IMR-90 (cell line): ENCODE measurements around the gene EML6. TPM values are rescaled to one million over a fixed set of nuclear protein-coding genes. Genes with fewer than 3 reads are reported as not detected.

Experiments
- ATAC-seq: fragments of 200-7000 bp; cut with Tn5 transposase; 2 replicates; pipeline ENCODE4 v1.9.1; 2020; ENCODE audit warnings: low read depth, mild to moderate bottlenecking, moderate library complexity
- BruUV-seq: library from RNA; stranded (reverse); fragments of 400-500 nt; replicated peaks from 2 replicates; lab custom pipeline; 2021; lab: Mats Ljungman, UMichigan
- CTCF ChIA-PET: fragments of 300-600 bp; formaldehyde crosslinking; extraction: SDS; loops from one replicate; lab custom pipeline; 2021; ENCODE audit warnings: antibody characterized with exemption; lab: Yijun Ruan, JAX
- POLR2A ChIA-PET: fragments of 300-600 bp; sonication (Branson Sonifier 250); formaldehyde crosslinking; loops from one replicate; lab custom pipeline; 2022; ENCODE audit warnings: antibody characterized with exemption; ENCODE audit not compliant: unreplicated experiment; lab: Charles Lee
- DNase-seq: peaks from one replicate; pipeline ENCODE4 v3.0.0; 2013
- H2AFZ ChIP-seq: replicated peaks from 2 replicates; pipeline ENCODE3; 2013; ENCODE audit warnings: low read length, mild to moderate bottlenecking; ENCODE audit not compliant: poor library complexity
- H2AK5ac ChIP-seq: 2 replicates; pipeline ENCODE4 v1.6.1; 2013; ENCODE audit warnings: low read depth, low read length, inconsistent platforms
- H2AK9ac ChIP-seq: replicated peaks from 2 replicates; pipeline ENCODE3; 2013; ENCODE audit warnings: mild to moderate bottlenecking, low read depth, low read length, moderate library complexity; ENCODE audit not compliant: poor library complexity
- H2BK120ac ChIP-seq: 2 replicates; pipeline ENCODE4 v1.6.1; 2013; ENCODE audit warnings: low read depth, low read length, inconsistent platforms
- H2BK15ac ChIP-seq: 3 replicates; pipeline ENCODE4 v1.6.1; 2013; ENCODE audit warnings: low read depth, low read length, inconsistent platforms
- H2BK20ac ChIP-seq: 2 replicates; pipeline ENCODE4 v1.6.1; 2013; ENCODE audit warnings: low read depth, mild to moderate bottlenecking, inconsistent platforms, low read length, moderate library complexity
- H2BK5ac ChIP-seq: 2 replicates; pipeline ENCODE4 v1.6.1; 2013; ENCODE audit warnings: mild to moderate bottlenecking, low read depth, low read length, inconsistent platforms; ENCODE audit not compliant: poor library complexity, severe bottlenecking
- H3K14ac ChIP-seq: replicated peaks from 2 replicates; pipeline ENCODE4 v1.6.1; 2013; ENCODE audit warnings: low read depth, low read length, inconsistent platforms
- H3K18ac ChIP-seq: 2 replicates; pipeline ENCODE4 v1.6.1; 2013; ENCODE audit warnings: low read depth, low read length, control low read depth
- H3K23ac ChIP-seq: 2 replicates; pipeline ENCODE4 v1.6.1; 2013; ENCODE audit warnings: low read depth, low read length, inconsistent platforms
- H3K27ac ChIP-seq: 2 replicates; pipeline ENCODE4 v1.5.1; 2013; ENCODE audit warnings: mild to moderate bottlenecking, control low read depth, low read length; ENCODE audit not compliant: insufficient read depth
- H3K27me3 ChIP-seq: 2 replicates; pipeline ENCODE4 v1.6.1; 2013; ENCODE audit warnings: low read length; ENCODE audit not compliant: control insufficient read depth, insufficient read depth
- H3K36me3 ChIP-seq: 2 replicates; pipeline ENCODE4 v1.6.1; 2013; ENCODE audit warnings: low read length, mixed read lengths; ENCODE audit not compliant: control insufficient read depth, insufficient read depth
- H3K4ac ChIP-seq: 2 replicates; pipeline ENCODE4 v1.6.1; 2013; ENCODE audit warnings: low read depth, low read length, inconsistent platforms
- H3K4me1 ChIP-seq: 2 replicates; pipeline ENCODE4 v1.6.1; 2013; ENCODE audit warnings: low read length, mixed read lengths; ENCODE audit not compliant: control insufficient read depth, insufficient read depth
- H3K4me2 ChIP-seq: 2 replicates; pipeline ENCODE4 v1.6.1; 2013; ENCODE audit warnings: low read depth, mild to moderate bottlenecking, control low read depth, low read length, moderate library complexity
- H3K4me3 ChIP-seq: 2 replicates; pipeline ENCODE4 v1.5.1; 2013; ENCODE audit warnings: low read depth, mild to moderate bottlenecking, control low read depth, low read length, moderate library complexity; ENCODE audit not compliant: insufficient read depth
- H3K56ac ChIP-seq: 2 replicates; pipeline ENCODE4 v1.6.1; 2013; ENCODE audit warnings: low read length, inconsistent platforms; ENCODE audit not compliant: insufficient read depth; ENCODE audit errors: extremely low read depth
- H3K79me1 ChIP-seq, 2 experiments: 2 replicates each; pipeline ENCODE4 v1.6.1; 2013; ENCODE audit warnings: low read length in 2 of 2, inconsistent platforms in 1 of 2, low read depth in 1 of 2
- H3K9ac ChIP-seq: 2 replicates; pipeline ENCODE4 v1.6.1; 2013; ENCODE audit warnings: low read depth, low read length, control low read depth
- H3K9me1 ChIP-seq: 2 replicates; pipeline ENCODE4 v1.6.1; 2013; ENCODE audit warnings: low read length, inconsistent platforms; ENCODE audit not compliant: insufficient read depth
- H3K9me3 ChIP-seq: 2 replicates; pipeline ENCODE4 v1.6.1; 2013; ENCODE audit warnings: low read length; ENCODE audit not compliant: control insufficient read depth, insufficient read depth
- H4K20me1 ChIP-seq: 2 replicates; pipeline ENCODE4 v1.6.1; 2013; ENCODE audit warnings: low read length, inconsistent platforms; ENCODE audit not compliant: insufficient read depth
- H4K5ac ChIP-seq: 2 replicates; pipeline ENCODE4 v1.6.1; 2013; ENCODE audit warnings: mild to moderate bottlenecking, low read depth, low read length, control low read depth
- H4K8ac ChIP-seq, 2 experiments: 2 replicates each; pipeline ENCODE4 v1.6.1; 2013; ENCODE audit warnings: low read depth in 2 of 2, low read length in 2 of 2, control low read depth in 1 of 2, inconsistent platforms in 1 of 2
- H4K91ac ChIP-seq: 2 replicates; pipeline ENCODE4 v1.6.1; 2013; ENCODE audit warnings: low read depth, low read length, inconsistent platforms; ENCODE audit not compliant: insufficient read depth
- CHD1 ChIP-seq: IDR thresholded peaks from 2 replicates; pipeline ENCODE4 v1.6.1; 2012; ENCODE audit warnings: low read depth, low read length, improper control_type of control experiment
- FOS ChIP-seq: fragments of 150-350 bp; IDR thresholded peaks from 2 replicates; pipeline ENCODE4 v1.6.1; 2016; ENCODE audit warnings: low read depth, low read length
- MAFK ChIP-seq: IDR thresholded peaks from 2 replicates; pipeline ENCODE4 v1.6.1; 2012; ENCODE audit warnings: low read depth, low read length, improper control_type of control experiment
- MXI1 ChIP-seq: IDR thresholded peaks from 2 replicates; pipeline ENCODE4 v1.6.1; 2012; ENCODE audit warnings: low read depth, mild to moderate bottlenecking, low read length, moderate library complexity, borderline replicate concordance
- POLR2A ChIP-seq: IDR thresholded peaks from 2 replicates; pipeline ENCODE4 v1.6.1; 2012; ENCODE audit warnings: mild to moderate bottlenecking, low read depth, low read length
- WGBS, 2 experiments: methylation state at CpG; one replicate each; pipeline versions ENCODE4 v1.1.5 to v1.1.7; 2013; ENCODE audit warnings: missing lambda C conversion rate in 2 of 2; ENCODE audit not compliant: insufficient read length in 1 of 2; ENCODE audit errors: extremely low coverage in 2 of 2; 5-methylcytosine and 5-hydroxymethylcytosine counted together
- dilution Hi-C: fragments of 300-500 bp; cut with HindIII; formaldehyde crosslinking; loops from one replicate; pipeline ENCODE4 v1.14.3; 2018; ENCODE audit warnings: low sequenced_read_pairs; ENCODE audit not compliant: unreplicated experiment
- in situ Hi-C: fragments of 300-500 bp; cut with MboI; formaldehyde crosslinking; loops from 3 replicates; pipeline ENCODE4 v1.14.3; 2019; ENCODE audit warnings: low sequenced_read_pairs, inconsistent platforms, mixed read lengths
- intact Hi-C: fragments of 100-400 bp; cut with micrococcal nuclease; formaldehyde crosslinking; loops from 2 replicates; pipeline ENCODE4 v1.10.0; 2022
- polyA plus RNA-seq, 3 experiments: library from polyadenylated mRNA; depleted of rRNA; stranded (reverse); fragments of >200 nt; gene quantifications; 2 replicates each; pipeline ENCODE4 v1.2.3, GENCODE V29; 2012; ENCODE audit warnings: low replicate concordance in 1 of 3
- total RNA-seq: library from RNA; depleted of rRNA; stranded (reverse); fragments of >200 nt; gene quantifications from 2 replicates; pipeline ENCODE4 v1.2.3, GENCODE V29; 2012

The EML6 gene
- total and polyA plus RNA-seq, 2 of the 4 experiments (the other 2 are of a cell fraction) = 0.18 to 0.19 TPM

GRCh38 chr2:54850171-54851122, 127.0 kb downstream of the EML6 start:
- Histone ChIP-seq H4K8ac (no peak overlapping the region), H2BK20ac (no peak overlapping the region), H3K23ac (no peak overlapping the region), H3K4me3 (no peak overlapping the region), H3K18ac (no peak overlapping the region), H3K36me3 (no peaks in the 10 kb centered on the region), H3K79me1 (no peaks in the 10 kb centered on the region), H4K5ac (no peak overlapping the region), H2AK9ac (no peak overlapping the region), H2AK5ac (no peak overlapping the region), H3K56ac (no peak overlapping the region), H2BK5ac (no peak overlapping the region), H3K4me1 (no peaks in the 10 kb centered on the region), H3K4me2 (no peak overlapping the region), H3K27ac (no peak overlapping the region), H3K9ac (no peak overlapping the region), H4K91ac (no peak overlapping the region), H3K27me3 (no peaks in the 10 kb centered on the region), H2BK120ac (no peak overlapping the region), H3K14ac (no peak overlapping the region), H2AFZ (no peak overlapping the region), H3K9me3 (no peaks in the 10 kb centered on the region), H4K20me1 (no peaks in the 10 kb centered on the region), H2BK15ac (no peak overlapping the region), H3K9me1 (no peaks in the 10 kb centered on the region; the same call in 1 of the 2 replicates), H3K4ac (no peak overlapping the region)
- WGBS, 2 experiments = 100% methylated on average over 1 of the region's 8 CpGs; no CpG with 5 or more reads in 1 of the 2 experiments
- DNase-seq (no peak), ATAC-seq (no peak)
- dilution Hi-C loops = no loop called here
- intact Hi-C loops = no loop called here
- ChIA-PET CTCF (no interaction called here), POLR2A (no interaction called here)
- no peak for TF ChIP-seq MXI1
- no peak for TF ChIP-seq CHD1
- no peak for TF ChIP-seq POLR2A
- TF ChIP-seq FOS = no peak
- peak; percentile 64 for TF ChIP-seq MAFK
- no TSS peak for BruUV-seq
- in situ Hi-C loops = no loop called here
